ENCODE measurements around the gene SLC12A5.
A peak's percentile ranks its signal among the peaks of the same experiment; 100 is the strongest.
"Not testable (repeated sequence)": the region's sequence is repeated elsewhere in the genome, so short reads cannot be mapped to it uniquely, and the experiment has no call there.

SLC12A5 gene

DNA sequence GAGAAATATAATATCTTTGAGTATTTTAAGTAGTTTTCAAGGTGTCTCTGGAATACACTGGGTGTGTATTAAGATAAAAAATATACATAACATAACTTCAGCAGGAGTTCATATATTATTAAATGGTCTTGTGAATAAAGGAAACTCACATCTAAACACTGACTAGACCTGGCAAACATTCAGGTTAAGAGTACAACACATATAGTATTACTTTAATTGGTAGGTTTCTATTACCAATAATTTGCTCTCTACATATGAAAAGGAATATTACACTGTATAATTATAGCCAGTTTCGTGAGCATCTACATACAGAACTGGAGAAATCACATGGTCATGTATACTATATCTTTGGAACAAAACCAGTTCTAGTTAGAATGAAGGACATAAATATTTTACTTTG, 52.1 kb downstream of the SLC12A5 start:
- no peak for DNase-seq (ENCODE audit: low read depth in 2 of 2)

GRCh38 chr20:46083101-46083500, 54.1 kb downstream of the SLC12A5 start:
- no peak for DNase-seq (ENCODE audit: low read depth in 2 of 2)

DNA sequence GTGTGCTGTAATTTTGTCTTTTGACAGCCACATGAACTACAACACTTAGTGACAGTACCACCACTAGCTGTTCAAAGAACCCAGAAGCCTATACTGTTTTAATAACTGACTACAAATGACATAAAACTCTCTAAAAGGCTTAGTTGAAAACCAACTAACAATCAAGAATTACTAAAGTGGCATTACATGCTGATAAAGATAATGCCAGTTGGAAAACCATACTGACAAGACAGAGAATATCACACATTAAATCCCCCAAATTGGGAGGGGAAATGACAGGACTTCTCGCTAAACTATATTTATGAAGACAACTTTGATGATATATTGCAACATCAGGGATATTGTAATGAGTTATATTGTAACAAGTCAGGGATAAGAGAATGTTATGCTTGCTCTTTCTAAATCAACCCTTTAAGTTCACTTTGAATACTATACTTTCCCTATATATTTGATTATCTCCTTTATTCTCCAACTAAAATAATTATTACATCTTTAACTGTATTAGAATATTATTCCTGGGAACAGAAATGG, 54.6 kb downstream of the SLC12A5 start:
- DNase-seq (ENCODE audit: low read depth in 2 of 2), result no peak

DNA sequence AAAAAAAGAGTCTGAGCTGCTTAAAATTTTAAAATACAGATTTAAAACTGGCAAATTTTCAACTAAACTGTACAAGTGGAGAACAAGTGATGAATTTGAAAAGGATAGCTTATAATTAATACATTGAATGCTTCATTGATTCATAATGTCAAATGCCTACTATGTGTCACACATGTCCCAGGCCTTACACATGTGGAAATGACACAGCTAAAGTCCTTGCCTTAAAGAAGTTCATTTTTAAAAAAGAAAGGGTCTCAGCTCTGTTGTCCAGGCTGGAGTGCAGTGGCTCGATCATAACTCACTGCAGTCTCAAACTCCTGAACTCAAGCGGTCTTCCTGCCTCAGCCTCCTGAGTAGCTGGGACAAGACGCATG, 55.8 kb downstream of the SLC12A5 start:
- DNase-seq (ENCODE audit: low read depth in 2 of 2), result no peak

- no peak for DNase-seq (ENCODE audit: low read depth in 2 of 2)
Observed at GRCh38 chr20:46085179-46085851, 56.3 kb downstream of the SLC12A5 start.

DNA sequence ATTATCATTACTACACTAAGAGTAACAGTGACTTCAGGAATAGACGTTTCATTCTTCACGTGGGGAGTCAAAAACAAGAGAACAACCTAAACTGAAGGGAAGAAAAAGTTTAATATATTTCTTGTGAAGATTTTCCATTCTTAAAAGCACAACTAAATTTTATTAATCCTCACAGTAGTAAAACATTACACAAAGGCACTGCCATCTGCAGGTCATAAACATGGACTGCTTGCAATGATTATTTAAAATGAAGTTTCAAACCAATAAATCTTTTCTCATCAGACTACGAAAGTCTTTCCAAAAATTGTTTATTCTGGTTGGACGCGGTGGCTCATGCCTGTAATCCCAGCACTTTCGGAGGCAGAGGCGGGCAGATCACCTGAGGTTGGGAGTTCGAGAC, 58.1 kb downstream of the SLC12A5 start:
- DNase-seq (ENCODE audit: low read depth in 2 of 2), result no peak

GRCh38 chr20:46088409-46089166, 59.6 kb downstream of the SLC12A5 start:
- DNase-seq (ENCODE audit: low read depth in 2 of 2), result no peak

DNA sequence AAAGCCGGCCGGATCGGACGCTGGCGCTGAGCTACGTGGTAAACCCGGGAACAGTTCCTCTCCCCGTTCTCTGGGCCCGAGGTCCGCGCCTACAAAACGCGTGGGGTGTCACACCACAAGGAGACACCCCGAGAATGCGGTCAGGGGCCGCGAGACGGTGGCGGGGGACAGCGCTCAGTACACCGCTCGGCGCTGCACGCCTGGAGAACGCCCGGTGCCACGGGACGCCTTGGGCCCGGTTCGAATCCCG, 60.1 kb downstream of the SLC12A5 start:
- DNase-seq (ENCODE audit: low read depth in 2 of 2), result no peak

DNA sequence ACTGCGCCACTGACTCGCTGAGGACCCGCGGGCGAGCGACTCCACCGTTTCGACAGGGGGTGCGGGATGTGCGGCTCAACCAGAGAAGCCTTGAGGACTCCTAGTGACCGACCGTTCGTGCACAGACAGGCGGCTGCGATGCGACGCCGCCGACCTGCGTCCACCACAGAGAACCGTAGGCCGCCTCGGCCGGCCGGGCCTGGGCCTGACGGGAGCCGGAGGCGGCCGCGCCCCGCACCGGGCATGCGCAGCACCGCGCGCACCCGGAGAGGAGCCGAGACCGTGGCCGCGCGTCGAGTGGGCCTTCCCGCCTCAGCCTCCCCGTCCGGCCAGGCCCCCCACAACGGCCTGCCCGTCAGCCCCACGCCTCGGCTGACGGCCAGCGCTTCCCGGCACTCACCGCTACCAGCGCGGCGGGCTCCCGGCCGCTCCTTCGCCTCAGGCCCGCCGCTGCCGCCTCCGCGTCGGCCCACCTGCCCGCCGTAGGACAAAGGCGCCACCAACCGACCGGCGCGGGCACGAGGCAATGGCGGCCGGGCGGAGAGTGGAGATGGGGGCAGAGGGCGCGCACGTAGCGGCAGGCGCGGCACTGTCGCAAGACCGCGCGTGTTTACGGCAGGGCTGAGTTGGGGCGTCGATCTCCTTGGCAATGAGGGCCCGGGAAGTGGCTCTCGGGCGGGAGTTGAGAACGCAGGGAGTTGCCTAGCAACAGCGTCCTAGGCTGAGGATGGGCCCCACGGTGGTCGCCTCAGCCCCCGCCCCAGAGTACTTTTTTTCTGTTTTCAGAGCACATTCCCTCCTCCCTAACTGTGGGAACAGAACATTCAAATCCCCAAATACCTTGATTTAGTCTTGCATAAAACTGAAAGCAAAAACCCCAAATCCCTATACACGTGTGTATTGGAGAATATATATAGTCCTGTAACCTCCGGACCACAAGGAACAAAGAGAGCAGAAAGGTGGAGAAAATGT, 60.7 kb downstream of the SLC12A5 start, which contains the start of gene NCOA5:
NCOA5 (minus strand) TSS at position 546 of the 972 bp plus-strand sequence. CDS start 10,538 bp downstream, outside the sequence.
- DNase-seq (ENCODE audit: low read depth in 2 of 2), result peak; percentile 86 to 87

DNA sequence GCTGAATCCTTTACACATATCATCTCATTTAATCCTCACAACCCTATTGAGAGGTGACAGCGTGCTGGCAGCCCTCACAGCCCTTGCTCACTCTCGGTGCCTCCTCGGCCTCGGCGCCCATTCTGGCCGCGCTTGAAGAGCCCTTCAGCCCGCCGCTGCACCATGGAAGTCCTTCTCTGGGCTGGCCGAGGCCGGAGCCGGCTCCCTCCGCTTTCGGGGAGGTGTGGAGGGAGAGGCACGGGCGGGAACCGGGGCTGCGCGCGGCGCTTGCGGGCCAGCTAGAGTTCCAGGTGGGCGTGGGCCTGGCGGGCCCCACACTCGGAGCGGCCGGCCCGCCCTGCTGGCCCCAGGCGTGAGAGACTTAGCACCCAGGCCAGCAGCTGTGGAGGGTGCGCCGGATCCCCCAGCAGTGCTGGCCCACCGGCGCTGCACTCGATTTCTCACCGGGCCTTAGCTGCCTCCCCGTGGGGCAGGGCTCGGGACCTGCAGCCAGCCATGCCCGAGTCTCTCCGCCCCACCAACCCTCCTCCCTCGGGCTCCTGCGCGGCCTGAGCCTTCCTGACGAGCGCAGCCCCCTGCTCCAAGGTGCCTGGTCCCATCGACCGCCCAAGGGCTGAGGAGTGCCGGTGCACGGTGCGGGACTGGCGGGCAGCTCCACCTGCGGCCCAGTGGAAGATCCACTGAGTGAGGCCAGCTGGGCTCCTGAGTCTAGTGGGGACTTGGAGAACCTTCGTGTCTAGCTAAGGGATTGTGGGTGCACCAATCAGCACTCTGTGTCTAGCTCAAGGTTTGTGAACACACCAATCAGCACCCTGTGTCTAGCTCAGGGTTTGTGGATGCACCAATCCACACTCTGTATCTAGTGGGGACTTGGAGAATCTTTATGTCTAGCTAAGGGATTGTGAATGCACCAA, 62.9 kb downstream of the SLC12A5 start:
- not testable (repeated sequence) for DNase-seq (ENCODE audit: low read depth in 2 of 2)

DNA sequence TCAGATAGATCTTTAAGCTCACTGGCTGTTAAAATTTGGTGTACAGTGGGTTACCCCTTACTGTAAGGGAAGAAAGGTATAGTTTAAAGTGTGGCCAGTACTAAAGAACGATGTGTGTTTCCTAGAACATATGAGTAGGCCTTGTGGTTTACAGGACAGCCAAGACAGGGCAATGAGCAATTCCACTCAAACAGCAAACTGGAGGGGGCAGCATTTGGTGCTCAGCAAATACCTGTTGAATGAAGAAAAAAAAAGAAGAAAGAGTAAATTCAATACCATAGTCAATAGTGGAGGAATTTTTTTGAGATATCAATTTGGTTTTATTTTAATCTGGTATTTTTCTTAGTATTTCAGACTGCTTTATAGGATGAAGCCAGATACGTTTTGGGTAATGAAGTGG, 64.5 kb downstream of the SLC12A5 start:
- no peak for DNase-seq (ENCODE audit: low read depth in 2 of 2)

DNA sequence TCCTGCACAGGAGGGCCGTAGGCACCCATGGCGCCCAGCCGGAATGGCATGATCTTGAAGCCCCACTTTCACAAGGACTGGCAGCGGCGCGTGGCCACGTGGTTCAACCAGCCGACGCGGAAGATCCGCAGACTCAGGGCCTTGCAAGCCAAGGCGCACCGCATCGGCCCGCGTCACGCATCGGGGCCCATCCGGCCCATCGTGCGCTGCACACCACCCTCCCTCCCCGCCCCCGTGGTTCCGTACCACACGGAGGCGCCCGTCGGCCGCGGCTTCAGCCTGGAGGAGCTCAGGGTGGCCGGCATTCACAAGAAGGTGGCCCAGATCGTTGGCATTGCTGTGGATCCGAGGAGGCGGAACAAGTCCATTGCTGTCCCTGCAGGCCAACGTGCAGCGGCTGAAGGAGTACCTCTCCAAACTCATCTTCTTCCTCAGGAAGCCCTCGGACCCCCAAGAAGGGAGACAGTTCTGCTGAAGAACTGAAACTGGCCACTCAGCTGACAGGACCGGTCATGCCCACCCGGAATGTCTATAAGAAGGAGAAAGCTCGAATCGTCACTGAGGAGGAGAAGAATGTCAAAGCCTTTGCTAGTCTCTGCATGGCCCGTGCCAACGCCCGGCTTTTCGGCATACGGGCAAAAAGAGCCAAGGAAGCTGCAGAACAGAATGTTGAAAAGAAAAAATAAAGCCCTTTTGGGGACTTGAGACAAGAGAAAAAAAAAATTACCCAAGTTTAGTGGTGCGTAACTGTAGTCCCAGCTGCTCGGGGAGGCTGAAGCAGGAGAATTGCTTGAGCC, 70.7 kb downstream of the SLC12A5 start:
- DNase-seq (ENCODE audit: low read depth in 2 of 2), result no peak

GRCh38 chr20:46100444-46100843, 71.4 kb downstream of the SLC12A5 start:
- DNase-seq (ENCODE audit: low read depth in 2 of 2), result not testable (repeated sequence)

DNA sequence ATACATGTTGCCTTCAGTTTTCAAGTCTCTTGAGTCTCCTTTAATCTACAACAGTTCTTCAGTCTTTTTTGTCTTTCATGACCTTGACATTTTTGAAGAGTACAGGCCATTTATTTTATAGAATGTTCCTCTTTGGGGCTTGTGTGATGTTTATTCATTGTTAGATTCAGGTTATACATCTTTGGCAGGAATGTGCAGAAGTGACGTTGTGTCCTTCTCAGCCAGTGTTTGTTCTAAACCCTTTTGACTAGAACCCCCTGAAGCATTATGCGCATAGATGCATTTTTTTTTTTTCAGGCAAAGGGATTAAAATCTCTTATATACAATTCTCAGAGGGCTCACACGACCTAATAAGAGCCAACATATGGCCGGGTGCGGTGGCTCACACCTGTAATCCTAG, 72.0 kb downstream of the SLC12A5 start:
- DNase-seq (ENCODE audit: low read depth in 2 of 2), result no peak

DNA sequence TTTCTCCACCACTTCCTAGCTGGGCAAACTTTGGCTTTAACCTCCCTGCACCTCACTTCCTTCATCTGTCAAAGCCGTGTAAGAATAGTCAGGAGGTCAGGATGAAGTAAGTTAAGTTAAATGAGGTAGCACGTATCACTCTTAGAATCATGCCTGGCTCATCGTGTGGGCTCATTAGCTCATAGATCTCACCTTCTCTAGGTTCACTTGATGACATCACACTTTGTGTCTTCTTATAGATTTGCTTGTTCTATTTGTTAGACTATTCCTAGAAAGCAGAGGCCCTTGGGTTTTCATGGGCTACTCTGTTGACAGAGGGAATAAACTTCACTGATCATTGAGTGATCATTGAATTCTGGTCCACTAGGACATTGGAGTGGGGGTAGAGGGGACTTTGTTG, 72.9 kb downstream of the SLC12A5 start:
- DNase-seq (ENCODE audit: low read depth in 2 of 2), result no peak

GRCh38 chr20:46102940-46103339, 73.9 kb downstream of the SLC12A5 start:
- no peak for DNase-seq (ENCODE audit: low read depth in 2 of 2)

GRCh38 chr20:46104262-46104661, 75.2 kb downstream of the SLC12A5 start:
- DNase-seq (ENCODE audit: low read depth in 2 of 2), result no peak

DNA sequence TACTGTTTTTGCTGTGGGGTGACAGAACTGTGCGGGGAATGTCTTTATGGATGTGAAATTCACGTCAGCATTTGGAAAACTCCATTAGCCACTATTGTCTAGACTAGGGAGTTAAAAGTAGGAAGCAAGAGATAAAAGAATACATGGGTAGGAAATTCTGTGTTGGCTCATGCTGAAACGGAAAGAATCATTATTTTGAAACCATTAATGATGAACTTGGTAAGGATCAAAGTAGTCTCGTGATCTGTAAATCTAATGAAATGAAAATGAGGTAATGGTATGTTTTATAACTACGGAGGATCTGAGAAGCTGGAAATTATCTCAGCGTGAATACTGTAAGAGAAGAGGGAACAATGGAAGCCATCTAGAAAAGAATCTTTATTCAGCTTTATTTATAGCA, 78.0 kb downstream of the SLC12A5 start:
- DNase-seq (ENCODE audit: low read depth in 2 of 2), result no peak

DNA sequence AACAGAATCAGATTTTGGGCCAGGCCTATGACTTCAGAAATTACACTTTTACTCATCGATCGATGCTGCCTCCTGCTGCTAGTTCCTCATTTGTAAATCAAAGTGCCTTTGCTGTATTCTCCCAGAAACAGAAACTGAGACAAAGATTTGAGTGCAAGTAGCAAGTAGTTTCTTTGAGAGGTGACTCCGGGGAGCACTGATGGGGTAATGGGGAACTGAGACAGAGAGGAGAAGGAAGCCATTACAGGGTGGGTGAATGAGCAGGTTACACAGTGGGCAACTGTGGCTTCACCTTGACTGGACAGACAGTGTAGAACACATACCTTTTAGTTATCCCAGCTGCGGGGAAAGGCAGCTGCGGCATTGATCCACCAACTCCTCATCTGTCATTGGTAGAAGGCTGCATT, 79.4 kb downstream of the SLC12A5 start:
- no peak for DNase-seq (ENCODE audit: low read depth in 2 of 2)

- DNase-seq (ENCODE audit: low read depth in 2 of 2), result no peak
Observed at GRCh38 chr20:46108976-46109375, 80.0 kb downstream of the SLC12A5 start.
